Measurements from ENCODE around the gene STPG4.

Gene STPG4

GRCh38 chr2:47096451-47096850 is 58.7 kb downstream of the STPG4 start:
- no peaks in the 10 kb centered on the region for H3K36me3 ChIP-seq (ENCODE audit: insufficient read depth, low read length)
- H3K9ac ChIP-seq (ENCODE audit: insufficient read length): no peak overlapping the region
- H3K9me3 ChIP-seq (ENCODE audit: low read depth, low read length): no peaks in the 10 kb centered on the region
- H3K4me3 ChIP-seq: no peak overlapping the region
- TF ChIP-seq EZH2 (IDR thresholded peaks at IDR 0.05) (no peak), FOXP2 (optimal IDR thresholded peaks at IDR 0.05; ENCODE audit: control extremely low read depth, extremely low read length, insufficient read depth) (no peak), POLR2AphosphoS5 (IDR thresholded peaks at IDR 0.05; ENCODE audit: borderline replicate concordance, low read depth, low read length) (no peak)
- H3K27ac ChIP-seq: no peak overlapping the region
- no peak for DNase-seq (ENCODE audit: low read depth, low spot score)

GRCh38 chr2:47095349-47096020 is 59.6 kb downstream of the STPG4 start:
- Histone ChIP-seq H3K27ac (no peak overlapping the region), H3K4me3 (no peak overlapping the region), H3K9me3 (ENCODE audit: low read depth, low read length) (no peaks in the 10 kb centered on the region), H3K36me3 (ENCODE audit: insufficient read depth, low read length) (no peaks in the 10 kb centered on the region), H3K9ac (ENCODE audit: insufficient read length) (no peak overlapping the region)
- TF ChIP-seq FOXP2 (optimal IDR thresholded peaks at IDR 0.05; ENCODE audit: control extremely low read depth, extremely low read length, insufficient read depth) (no peak), POLR2AphosphoS5 (IDR thresholded peaks at IDR 0.05; ENCODE audit: borderline replicate concordance, low read depth, low read length) (no peak), EZH2 (IDR thresholded peaks at IDR 0.05) (no peak)
- no peak for DNase-seq (ENCODE audit: low read depth, low spot score)

GRCh38 chr2:47094511-47095142 is 60.5 kb downstream of the STPG4 start:
- Histone ChIP-seq H3K27ac (no peak overlapping the region), H3K9me3 (ENCODE audit: low read depth, low read length) (no peaks in the 10 kb centered on the region)

GRCh38 chr2:47093626-47094025 is 61.5 kb downstream of the STPG4 start:
- H3K36me3 ChIP-seq (ENCODE audit: insufficient read depth, low read length): no peaks in the 10 kb centered on the region
- no peak for TF ChIP-seq FOXP2 (optimal IDR thresholded peaks at IDR 0.05; ENCODE audit: control extremely low read depth, extremely low read length, insufficient read depth)
- no peak for TF ChIP-seq POLR2AphosphoS5 (IDR thresholded peaks at IDR 0.05; ENCODE audit: borderline replicate concordance, low read depth, low read length)
- TF ChIP-seq EZH2 (IDR thresholded peaks at IDR 0.05): no peak
- no peak for DNase-seq (ENCODE audit: low read depth, low spot score)
- no peak overlapping the region for H3K27ac ChIP-seq
- H3K9ac ChIP-seq (ENCODE audit: insufficient read length): no peak overlapping the region
- no peak overlapping the region for H3K4me3 ChIP-seq
- no peaks in the 10 kb centered on the region for H3K9me3 ChIP-seq (ENCODE audit: low read depth, low read length)

More at GRCh38 chr2:47094511-47095142, 60.5 kb downstream of the STPG4 start:
- no peak overlapping the region for H3K9ac ChIP-seq (ENCODE audit: insufficient read length)
- TF ChIP-seq EZH2 (IDR thresholded peaks at IDR 0.05) (no peak), POLR2AphosphoS5 (IDR thresholded peaks at IDR 0.05; ENCODE audit: borderline replicate concordance, low read depth, low read length) (no peak), FOXP2 (optimal IDR thresholded peaks at IDR 0.05; ENCODE audit: control extremely low read depth, extremely low read length, insufficient read depth) (no peak)
- no peaks in the 10 kb centered on the region for H3K36me3 ChIP-seq (ENCODE audit: insufficient read depth, low read length)
- DNase-seq (ENCODE audit: low read depth, low spot score): no peak
- H3K4me3 ChIP-seq: no peak overlapping the region

- TF ChIP-seq POLR2AphosphoS5 (IDR thresholded peaks at IDR 0.05; ENCODE audit: borderline replicate concordance, low read depth, low read length) (no peak), EZH2 (IDR thresholded peaks at IDR 0.05) (no peak), FOXP2 (optimal IDR thresholded peaks at IDR 0.05; ENCODE audit: control extremely low read depth, extremely low read length, insufficient read depth) (no peak)
- H3K9ac ChIP-seq (ENCODE audit: insufficient read length): no peak overlapping the region
- DNase-seq (ENCODE audit: low read depth, low spot score): no peak
- no peaks in the 10 kb centered on the region for H3K36me3 ChIP-seq (ENCODE audit: insufficient read depth, low read length)
- H3K4me3 ChIP-seq: no peak overlapping the region
- no peak overlapping the region for H3K27ac ChIP-seq
- no peaks in the 10 kb centered on the region for H3K9me3 ChIP-seq (ENCODE audit: low read depth, low read length)
Observed at GRCh38 chr2:47092465-47092864, 62.6 kb downstream of the STPG4 start.

- Histone ChIP-seq H3K9ac (ENCODE audit: insufficient read length) (no peak overlapping the region), H3K9me3 (ENCODE audit: low read depth, low read length) (no peaks in the 10 kb centered on the region), H3K4me3 (no peak overlapping the region), H3K27ac (no peak overlapping the region), H3K36me3 (ENCODE audit: insufficient read depth, low read length) (no peaks in the 10 kb centered on the region)
- TF ChIP-seq FOXP2 (optimal IDR thresholded peaks at IDR 0.05; ENCODE audit: control extremely low read depth, extremely low read length, insufficient read depth): no peak
- no peak for TF ChIP-seq EZH2 (IDR thresholded peaks at IDR 0.05)
- no peak for TF ChIP-seq POLR2AphosphoS5 (IDR thresholded peaks at IDR 0.05; ENCODE audit: borderline replicate concordance, low read depth, low read length)
- no peak for DNase-seq (ENCODE audit: low read depth, low spot score)
Observed at GRCh38 chr2:47091118-47091517, 64.0 kb downstream of the STPG4 start.

DNA sequence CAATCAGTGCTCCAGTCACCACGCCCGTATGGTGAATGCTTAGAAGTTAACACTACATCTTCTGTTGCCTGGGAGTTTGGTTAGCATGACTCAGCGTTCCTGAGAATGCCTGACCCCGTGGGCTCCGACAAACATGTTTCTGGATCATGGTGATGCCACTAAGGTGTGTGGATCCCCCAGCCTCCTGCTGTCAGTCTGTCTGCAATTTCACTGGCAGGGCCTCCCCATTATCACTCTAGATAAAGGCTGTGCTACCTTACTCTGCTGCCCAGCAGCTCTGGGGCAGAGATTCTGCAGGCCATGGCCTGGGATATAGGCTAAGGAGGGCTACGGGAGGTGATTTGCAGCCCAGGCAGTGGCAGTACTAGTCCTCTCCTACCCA is 66.0 kb downstream of the STPG4 start:
- Histone ChIP-seq H3K27ac (no peak overlapping the region), H3K9me3 (ENCODE audit: low read depth, low read length) (no peaks in the 10 kb centered on the region), H3K36me3 (ENCODE audit: insufficient read depth, low read length) (no peaks in the 10 kb centered on the region), H3K4me3 (no peak overlapping the region), H3K9ac (ENCODE audit: insufficient read length) (no peak overlapping the region)
- no peak for DNase-seq (ENCODE audit: low read depth, low spot score)
- TF ChIP-seq EZH2 (IDR thresholded peaks at IDR 0.05): no peak

DNA sequence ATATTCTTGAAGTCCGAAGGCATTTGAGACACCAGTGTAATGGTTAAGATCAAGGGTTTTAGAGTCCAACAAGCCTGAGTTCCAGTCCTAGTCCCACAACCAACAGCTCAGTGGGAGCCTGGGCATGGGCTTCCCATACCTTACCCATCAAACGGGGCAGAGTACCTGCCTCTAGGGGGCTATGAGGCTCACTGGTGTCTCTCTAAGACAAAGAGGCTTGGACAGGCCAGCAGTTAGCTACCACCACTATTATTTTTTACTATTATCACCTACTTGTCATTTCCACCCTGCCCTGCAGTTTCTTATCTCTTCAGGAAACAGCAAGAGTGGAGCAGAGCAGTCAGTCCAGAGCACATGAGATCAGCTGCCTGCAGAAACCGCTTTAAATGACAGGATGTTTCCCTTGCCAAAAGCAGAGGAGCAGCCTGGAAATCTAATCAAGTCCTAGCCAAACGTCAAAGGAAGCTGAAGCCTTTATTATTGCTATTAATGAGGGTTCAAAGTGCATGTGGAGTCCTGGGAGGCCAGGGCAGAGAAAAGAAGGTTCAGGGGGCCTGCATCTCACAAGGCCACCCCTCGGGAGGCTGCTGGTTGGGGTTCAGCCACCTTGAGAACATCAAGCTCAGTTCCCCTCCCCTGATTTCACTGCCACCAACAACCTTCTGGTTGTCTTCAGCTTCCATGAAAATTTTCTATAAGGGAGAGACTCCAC is 66.6 kb downstream of the STPG4 start:
- DNase-seq (ENCODE audit: low read depth, low spot score): no peak
- no peak overlapping the region for H3K27ac ChIP-seq
- no peaks in the 10 kb centered on the region for H3K9me3 ChIP-seq (ENCODE audit: low read depth, low read length)
- TF ChIP-seq POLR2AphosphoS5 (IDR thresholded peaks at IDR 0.05; ENCODE audit: borderline replicate concordance, low read depth, low read length) (no peak), EZH2 (IDR thresholded peaks at IDR 0.05) (no peak), FOXP2 (optimal IDR thresholded peaks at IDR 0.05; ENCODE audit: control extremely low read depth, extremely low read length, insufficient read depth) (no peak)
- no peaks in the 10 kb centered on the region for H3K36me3 ChIP-seq (ENCODE audit: insufficient read depth, low read length)
- H3K9ac ChIP-seq (ENCODE audit: insufficient read length): no peak overlapping the region
- no peak overlapping the region for H3K4me3 ChIP-seq

Data from SK-N-MC (cell line).